ENCODE results near the gene GCNT2. TPM values are rescaled to one million over a fixed set of nuclear protein-coding genes. Genes with fewer than 3 reads are reported as not detected.

Gene GCNT2
- polyA plus RNA-seq, 3 donors: 3.5 to 10.0 (median 4.3) TPM

DNA sequence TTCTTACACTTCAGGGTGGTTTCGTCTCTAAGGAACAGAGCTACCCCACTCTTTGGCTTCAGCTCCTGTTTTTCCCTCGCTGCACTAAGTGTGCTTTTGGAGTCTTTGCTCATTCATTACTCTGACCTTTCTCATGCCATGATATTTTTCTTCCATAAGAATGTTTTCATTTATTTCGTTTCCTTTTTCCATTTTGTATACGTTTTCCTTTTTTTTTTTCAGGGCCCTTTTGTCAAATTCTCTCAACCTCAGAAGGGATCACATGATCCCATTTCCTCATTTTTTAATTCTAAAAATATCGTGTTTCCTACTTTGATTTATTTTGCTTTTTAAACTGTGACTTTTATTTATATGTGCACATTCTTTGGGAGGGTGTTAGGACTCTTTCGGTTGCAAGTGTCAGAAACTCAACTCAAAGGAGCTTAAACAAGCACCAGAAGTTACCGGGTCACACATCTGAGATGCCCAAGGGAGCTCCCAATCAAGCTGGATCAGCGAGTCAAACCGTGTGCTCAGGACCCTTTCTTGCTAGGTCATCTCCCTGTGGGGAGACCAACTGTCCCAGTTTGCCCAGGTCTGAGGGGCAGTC lies 40.6 kb downstream of the GCNT2 start:
- Histone ChIP-seq H3K9me3 (replicated peaks in 1 of 2; ENCODE audit: control insufficient read depth in 1 of 2, insufficient read depth in 1 of 2, low read length in 2 of 2) (no peaks in the 10 kb centered on the region), H3K27me3 (ENCODE audit: control insufficient read depth in 2 of 2, insufficient read depth in 2 of 2, low read length in 2 of 2) (no peaks in the 10 kb centered on the region), H3K27ac (ENCODE audit: low read depth in 1 of 2, low read length in 2 of 2) (peak overlapping the region; percentile 60 to 77), H3K4me2 (replicated peaks; ENCODE audit: extremely low read depth, low read length, poor library complexity, severe bottlenecking) (peak overlapping the region; percentile 63), H4K20me1 (ENCODE audit: insufficient read depth, low read length) (peaks cover 51% of the 10 kb centered on the region), H2AFZ (ENCODE audit: insufficient read depth, low read depth, low read length, poor library complexity, severe bottlenecking) (peak overlapping the region; percentile 52), H3K36me3 (replicated peaks in 1 of 2; ENCODE audit: control insufficient read depth in 1 of 2, insufficient read depth in 2 of 2, low read length in 2 of 2) (peaks cover 17 to 40% of the 10 kb centered on the region in 2 donors), H3K4me1 (ENCODE audit: control insufficient read depth in 1 of 2, insufficient read depth in 2 of 2, low read length in 2 of 2) (peaks cover 18 to 20% of the 10 kb centered on the region in 2 donors), H3K79me2 (ENCODE audit: insufficient read depth, low read length) (peaks cover 88% of the 10 kb centered on the region), H3K4me3 (replicated peaks in 1 of 3; ENCODE audit: low read depth in 2 of 3, low read length in 3 of 3) (peak overlapping the region in 1 of 3 experiments; percentile 57), H3K9ac (ENCODE audit: insufficient read depth, low read length, poor library complexity, severe bottlenecking) (peak overlapping the region; percentile 37)
- no peaks in the 10 kb centered on the region for H3K9me3 Mint-ChIP-seq
- peak overlapping the region; percentile 43 to 76 for H3K4me3 Mint-ChIP-seq
- TF ChIP-seq, protein P1, sequence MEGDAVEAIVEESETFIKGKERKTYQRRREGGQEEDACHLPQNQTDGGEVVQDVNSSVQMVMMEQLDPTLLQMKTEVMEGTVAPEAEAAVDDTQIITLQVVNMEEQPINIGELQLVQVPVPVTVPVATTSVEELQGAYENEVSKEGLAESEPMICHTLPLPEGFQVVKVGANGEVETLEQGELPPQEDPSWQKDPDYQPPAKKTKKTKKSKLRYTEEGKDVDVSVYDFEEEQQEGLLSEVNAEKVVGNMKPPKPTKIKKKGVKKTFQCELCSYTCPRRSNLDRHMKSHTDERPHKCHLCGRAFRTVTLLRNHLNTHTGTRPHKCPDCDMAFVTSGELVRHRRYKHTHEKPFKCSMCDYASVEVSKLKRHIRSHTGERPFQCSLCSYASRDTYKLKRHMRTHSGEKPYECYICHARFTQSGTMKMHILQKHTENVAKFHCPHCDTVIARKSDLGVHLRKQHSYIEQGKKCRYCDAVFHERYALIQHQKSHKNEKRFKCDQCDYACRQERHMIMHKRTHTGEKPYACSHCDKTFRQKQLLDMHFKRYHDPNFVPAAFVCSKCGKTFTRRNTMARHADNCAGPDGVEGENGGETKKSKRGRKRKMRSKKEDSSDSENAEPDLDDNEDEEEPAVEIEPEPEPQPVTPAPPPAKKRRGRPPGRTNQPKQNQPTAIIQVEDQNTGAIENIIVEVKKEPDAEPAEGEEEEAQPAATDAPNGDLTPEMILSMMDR (IDR thresholded peaks at IDR 0.05): no peak
- peaks cover 36 to 45% of the 10 kb centered on the region in 2 donors for H3K36me3 Mint-ChIP-seq
- WGBS (ENCODE audit: insufficient coverage): 58% methylated on average over 4 of the region's 9 CpGs
- no peaks in the 10 kb centered on the region for H3K27me3 Mint-ChIP-seq (ENCODE audit: low read depth in 3 of 3)
- DNase-seq: peak in 2 of 3 donors; percentile 9 to 16
- H3K27ac Mint-ChIP-seq: peak overlapping the region; percentile 73 to 89 (median 83)
- H3K4me1 Mint-ChIP-seq: peaks cover 23% of the 10 kb centered on the region
- intact Hi-C loops (cut with micrococcal nuclease): no loop called here

DNA sequence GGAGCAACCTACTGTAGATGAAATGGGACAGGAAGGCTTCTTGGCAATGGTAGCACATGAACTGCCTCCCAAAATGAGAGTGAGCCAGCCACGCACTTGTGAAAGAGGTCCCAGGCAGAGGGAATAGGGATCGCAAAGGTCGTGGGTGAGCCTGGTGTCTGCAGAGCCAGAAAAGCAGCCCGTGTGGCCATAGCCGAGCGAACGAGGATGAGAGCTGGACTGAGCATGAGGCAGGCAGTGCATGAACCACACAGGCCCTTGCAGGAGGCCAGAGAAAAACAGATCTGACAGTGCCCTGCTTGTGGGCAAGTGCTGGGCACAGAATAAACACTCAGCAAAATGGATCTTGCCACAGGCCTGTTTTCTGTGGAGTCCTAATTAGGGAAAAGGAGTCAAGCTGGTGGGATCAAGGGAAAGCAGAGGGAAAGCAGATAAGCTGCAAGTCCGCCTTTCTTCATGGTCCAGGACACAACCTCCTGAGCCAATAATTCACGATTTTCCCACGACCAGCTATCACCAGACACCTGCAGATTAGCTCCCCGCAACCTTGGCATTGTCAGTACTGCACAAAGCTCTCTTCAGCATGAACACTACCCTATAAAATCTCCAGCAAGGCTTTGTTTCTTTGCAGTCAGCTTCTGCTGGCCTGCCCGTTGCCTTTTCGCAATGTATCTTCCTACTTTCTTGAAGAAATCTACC lies 44.0 kb downstream of the GCNT2 start:
- Histone ChIP-seq H4K20me1 (ENCODE audit: insufficient read depth, low read length) (peaks cover 63% of the 10 kb centered on the region), H3K4me3 (replicated peaks in 1 of 3; ENCODE audit: low read depth in 2 of 3, low read length in 3 of 3) (no peak overlapping the region), H3K4me1 (ENCODE audit: control insufficient read depth in 1 of 2, insufficient read depth in 2 of 2, low read length in 2 of 2) (peaks cover 18 to 20% of the 10 kb centered on the region in 2 donors), H3K9ac (ENCODE audit: insufficient read depth, low read length, poor library complexity, severe bottlenecking) (no peak overlapping the region), H3K4me2 (replicated peaks; ENCODE audit: extremely low read depth, low read length, poor library complexity, severe bottlenecking) (no peak overlapping the region), H3K36me3 (replicated peaks in 1 of 2; ENCODE audit: control insufficient read depth in 1 of 2, insufficient read depth in 2 of 2, low read length in 2 of 2) (peaks cover 2 to 38% of the 10 kb centered on the region in 2 donors), H3K79me2 (ENCODE audit: insufficient read depth, low read length) (peaks cover 78% of the 10 kb centered on the region), H2AFZ (ENCODE audit: insufficient read depth, low read depth, low read length, poor library complexity, severe bottlenecking) (no peak overlapping the region), H3K27me3 (ENCODE audit: control insufficient read depth in 2 of 2, insufficient read depth in 2 of 2, low read length in 2 of 2) (no peaks in the 10 kb centered on the region), H3K27ac (ENCODE audit: low read depth in 1 of 2, low read length in 2 of 2) (no peak overlapping the region), H3K9me3 (replicated peaks in 1 of 2; ENCODE audit: control insufficient read depth in 1 of 2, insufficient read depth in 1 of 2, low read length in 2 of 2) (no peaks in the 10 kb centered on the region)
- Mint-ChIP-seq H3K4me3 (no peak overlapping the region), H3K4me1 (peaks cover 28% of the 10 kb centered on the region), H3K27me3 (ENCODE audit: low read depth in 3 of 3) (peaks cover 0 to 2% (median 0%) of the 10 kb centered on the region in 3 donors), H3K36me3 (peaks cover 27 to 30% of the 10 kb centered on the region in 2 donors), H3K9me3 (no peaks in the 10 kb centered on the region), H3K27ac (peak overlapping the region in 1 of 7 donors; percentile 4)
- 95% methylated on average over 13 of the region's 13 CpGs for WGBS (ENCODE audit: insufficient coverage)
- intact Hi-C loops (cut with micrococcal nuclease): no loop called here
- TF ChIP-seq, protein P1 (IDR thresholded peaks at IDR 0.05): no peak
- DNase-seq: no peak
